HEK293T (cell line): ENCODE data around the gene ADNP2.
"Not testable (repeated sequence)": the region's sequence is repeated elsewhere in the genome, so short reads cannot be mapped to it uniquely, and the experiment has no call there.

Experiments used
- CTCF ChIA-PET: fragments of 350-600 bp; formaldehyde crosslinking; extraction: SDS; loops from one replicate; lab custom pipeline; 2021; ENCODE audit warnings: antibody characterized with exemption, inconsistent platforms; lab: Yijun Ruan, JAX
- POLR2A ChIA-PET: fragments of 350-600 bp; formaldehyde crosslinking; extraction: SDS; loops from one replicate; lab custom pipeline; 2020; ENCODE audit warnings: antibody characterized with exemption, inconsistent platforms; lab: Yijun Ruan, JAX
- DNase-seq: peaks from one replicate; pipeline ENCODE4 v3.0.0; 2012; ENCODE audit warnings: mixed read lengths; ENCODE audit errors: extremely low spot score
- ARNT ChIP-seq: fragments of 450-650 bp; IDR thresholded peaks from 2 replicates; pipeline ENCODE4 v1.6.1; 2017; ENCODE audit warnings: mild to moderate bottlenecking
- BHLHE40 ChIP-seq: fragments of 450-650 bp; IDR thresholded peaks from 2 replicates; pipeline ENCODE4 v1.6.1; 2016; ENCODE audit warnings: mild to moderate bottlenecking, moderate library complexity, borderline replicate concordance
- CTBP1 ChIP-seq: fragments of 450-650 bp; IDR thresholded peaks from 2 replicates; pipeline ENCODE4 v1.6.1; 2016; ENCODE audit warnings: borderline replicate concordance
- ELF4 ChIP-seq: fragments of 450-650 bp; IDR thresholded peaks from 2 replicates; pipeline ENCODE4 v1.6.1; 2017; ENCODE audit warnings: antibody characterized with exemption
- FOXA1 ChIP-seq: fragments of 450-650 bp; IDR thresholded peaks from 2 replicates; pipeline ENCODE4 v1.6.1; 2016; ENCODE audit warnings: mild to moderate bottlenecking
- FOXK2 ChIP-seq: fragments of 450-650 bp; IDR thresholded peaks from 2 replicates; pipeline ENCODE4 v1.6.1; 2016; ENCODE audit warnings: mild to moderate bottlenecking
- FOXM1 ChIP-seq: fragments of 450-650 bp; IDR thresholded peaks from 2 replicates; pipeline ENCODE4 v1.6.1; 2017; ENCODE audit warnings: mild to moderate bottlenecking, borderline replicate concordance
- HDGF ChIP-seq: fragments of 450-650 bp; IDR thresholded peaks from 2 replicates; pipeline ENCODE4 v1.6.1; 2017; ENCODE audit warnings: antibody characterized with exemption, borderline replicate concordance
- L3MBTL2 ChIP-seq: fragments of 450-650 bp; conservative IDR thresholded peaks from 2 replicates; pipeline ENCODE4 v1.6.1; 2016; ENCODE audit warnings: mild to moderate bottlenecking
- LEF1 ChIP-seq: fragments of 450-650 bp; IDR thresholded peaks from 2 replicates; pipeline ENCODE4 v1.6.1; 2017; ENCODE audit warnings: mild to moderate bottlenecking, borderline replicate concordance
- NFRKB ChIP-seq: fragments of 450-650 bp; IDR thresholded peaks from 2 replicates; pipeline ENCODE4 v1.6.1; 2016; ENCODE audit warnings: mild to moderate bottlenecking, moderate library complexity
- SP1 ChIP-seq: fragments of 450-650 bp; IDR thresholded peaks from 2 replicates; pipeline ENCODE4 v1.6.1; 2017
- SUZ12 ChIP-seq: fragments of 450-650 bp; IDR thresholded peaks from 2 replicates; pipeline ENCODE4 v1.6.1; 2016; ENCODE audit warnings: mild to moderate bottlenecking
- TARDBP ChIP-seq: fragments of 450-650 bp; IDR thresholded peaks from 2 replicates; pipeline ENCODE4 v1.6.1; 2016
- ZNF384 ChIP-seq: fragments of 450-650 bp; IDR thresholded peaks from 2 replicates; pipeline ENCODE4 v1.6.1; 2016
- TF ChIP-seq, protein P1 (sequence below): fragments of 450-650 bp; IDR thresholded peaks from 2 replicates; pipeline ENCODE4 v1.6.1; 2016

Gene ADNP2

GRCh38 chr18:80157708-80158343 lies 48.8 kb downstream of the ADNP2 start:
- no peak for TF ChIP-seq FOXA1
- TF ChIP-seq BHLHE40: no peak
- TF ChIP-seq, protein P1, sequence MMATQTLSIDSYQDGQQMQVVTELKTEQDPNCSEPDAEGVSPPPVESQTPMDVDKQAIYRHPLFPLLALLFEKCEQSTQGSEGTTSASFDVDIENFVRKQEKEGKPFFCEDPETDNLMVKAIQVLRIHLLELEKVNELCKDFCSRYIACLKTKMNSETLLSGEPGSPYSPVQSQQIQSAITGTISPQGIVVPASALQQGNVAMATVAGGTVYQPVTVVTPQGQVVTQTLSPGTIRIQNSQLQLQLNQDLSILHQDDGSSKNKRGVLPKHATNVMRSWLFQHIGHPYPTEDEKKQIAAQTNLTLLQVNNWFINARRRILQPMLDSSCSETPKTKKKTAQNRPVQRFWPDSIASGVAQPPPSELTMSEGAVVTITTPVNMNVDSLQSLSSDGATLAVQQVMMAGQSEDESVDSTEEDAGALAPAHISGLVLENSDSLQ: no peak
- TF ChIP-seq HDGF: no peak
- TF ChIP-seq FOXK2: no peak
- TF ChIP-seq ELF4: no peak
- TF ChIP-seq ZNF384: no peak
- no peak for TF ChIP-seq CTBP1
- no peak for TF ChIP-seq SP1
- TF ChIP-seq SUZ12: no peak
- no peak for TF ChIP-seq TARDBP
- TF ChIP-seq ARNT: no peak
- TF ChIP-seq L3MBTL2: no peak
- no peak for TF ChIP-seq LEF1
- TF ChIP-seq FOXM1: no peak
- no peak for TF ChIP-seq NFRKB
- ChIA-PET CTCF (interaction anchor here (0.6 to 0.8 kb wide), 3 partner anchors 8 to 558 kb away, joined by 3 read pairs; no protein-coding TSS in a partner anchor), POLR2A (no interaction called here)
- peak; percentile 51 for DNase-seq

- ChIA-PET CTCF (interaction anchor here (0.6 kb wide), 1 partner anchor 559 kb away, joined by 3 read pairs; no protein-coding TSS in a partner anchor), POLR2A (no interaction called here)
- TF ChIP-seq SP1 (no peak), ARNT (no peak), HDGF (no peak), FOXK2 (no peak), NFRKB (no peak), ZNF384 (no peak), BHLHE40 (no peak), FOXA1 (no peak), SUZ12 (no peak), TARDBP (no peak)
- TF ChIP-seq, protein P1: no peak
- no peak for DNase-seq
Observed at GRCh38 chr18:80158365-80158764, 49.3 kb downstream of the ADNP2 start.

GRCh38 chr18:80159713-80160636 lies 50.9 kb downstream of the ADNP2 start:
- POLR2A ChIA-PET: no interaction called here

DNA sequence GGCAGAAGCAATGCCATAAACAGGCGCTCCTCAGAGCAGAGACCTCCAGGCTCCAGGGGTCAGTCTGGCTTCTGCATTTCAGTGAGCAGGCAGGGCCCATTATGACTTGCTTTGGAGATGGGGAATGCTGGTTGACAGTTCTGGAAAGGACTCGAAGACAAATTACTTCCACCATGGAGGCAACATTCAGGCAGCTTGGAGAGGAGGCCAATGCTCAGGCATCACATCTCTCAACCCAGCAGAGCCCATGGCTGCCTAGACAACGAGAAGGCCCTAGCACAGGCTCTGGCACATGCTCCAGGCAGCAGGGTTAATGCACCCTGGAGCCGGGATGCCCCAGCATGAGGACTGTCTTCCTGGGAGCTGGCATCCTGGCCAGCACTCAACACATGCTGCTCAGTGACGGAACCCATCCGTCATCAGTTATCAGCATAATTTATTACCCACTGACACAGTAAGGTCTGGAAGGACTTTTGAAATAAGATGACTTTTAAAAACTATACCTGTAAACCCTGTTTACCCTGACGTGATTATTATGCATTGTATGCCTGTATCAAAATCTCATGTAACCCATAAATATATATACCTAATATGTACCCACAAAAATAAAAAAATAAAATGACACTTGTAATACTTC lies 52.8 kb downstream of the ADNP2 start:
- ChIA-PET CTCF (no interaction called here), POLR2A (no interaction called here)
- no peak for TF ChIP-seq TARDBP
- TF ChIP-seq LEF1: no peak
- no peak for TF ChIP-seq SP1
- no peak for TF ChIP-seq FOXK2
- TF ChIP-seq FOXA1: no peak
- no peak for TF ChIP-seq L3MBTL2
- no peak for TF ChIP-seq FOXM1
- TF ChIP-seq, protein P1: no peak
- no peak for TF ChIP-seq ARNT
- no peak for TF ChIP-seq SUZ12
- no peak for DNase-seq

More at GRCh38 chr18:80159713-80160636, 50.9 kb downstream of the ADNP2 start:
- no peak for DNase-seq
- TF ChIP-seq SP1: no peak
- TF ChIP-seq TARDBP: no peak
- TF ChIP-seq NFRKB: no peak
- no peak for TF ChIP-seq FOXA1
- TF ChIP-seq FOXK2: no peak
- TF ChIP-seq LEF1: no peak
- TF ChIP-seq, protein P1: no peak
- no peak for TF ChIP-seq FOXM1
- no peak for TF ChIP-seq CTBP1
- TF ChIP-seq ELF4: no peak
- no peak for TF ChIP-seq ZNF384
- TF ChIP-seq BHLHE40: no peak
- no peak for TF ChIP-seq ARNT
- no peak for TF ChIP-seq HDGF
- no peak for TF ChIP-seq SUZ12
- no peak for TF ChIP-seq L3MBTL2
- CTCF ChIA-PET: no interaction called here

DNA sequence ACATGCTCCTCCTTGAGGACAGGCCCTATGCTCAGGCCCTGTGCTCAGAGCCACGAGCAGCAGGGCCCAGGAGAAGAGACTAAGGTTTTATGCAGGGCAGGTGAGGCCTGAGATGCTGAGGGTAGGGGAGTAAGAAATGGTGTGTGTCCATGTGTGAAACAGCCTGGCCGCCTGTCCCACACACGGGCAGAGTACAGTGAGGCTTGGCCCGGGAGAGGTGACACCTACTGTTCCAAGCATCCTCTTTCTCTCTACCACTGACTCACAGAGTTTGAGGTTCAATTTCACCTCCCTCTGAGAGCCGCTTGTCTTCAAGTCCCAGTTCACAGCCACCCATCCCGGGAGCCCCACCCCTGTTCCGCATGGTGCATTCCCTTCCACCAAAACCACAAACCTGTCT lies 54.1 kb downstream of the ADNP2 start:
- DNase-seq: no peak
- ChIA-PET CTCF (no interaction called here), POLR2A (no interaction called here)
- TF ChIP-seq L3MBTL2: no peak
- no peak for TF ChIP-seq SUZ12
- TF ChIP-seq BHLHE40: no peak
- no peak for TF ChIP-seq FOXA1
- TF ChIP-seq FOXK2: no peak
- TF ChIP-seq TARDBP: no peak
- no peak for TF ChIP-seq ARNT
- TF ChIP-seq FOXM1: no peak
- TF ChIP-seq ELF4: no peak
- TF ChIP-seq NFRKB: no peak
- TF ChIP-seq HDGF: no peak
- TF ChIP-seq ZNF384: no peak
- TF ChIP-seq CTBP1: no peak
- TF ChIP-seq, protein P1: no peak
- no peak for TF ChIP-seq SP1
- no peak for TF ChIP-seq LEF1

DNA sequence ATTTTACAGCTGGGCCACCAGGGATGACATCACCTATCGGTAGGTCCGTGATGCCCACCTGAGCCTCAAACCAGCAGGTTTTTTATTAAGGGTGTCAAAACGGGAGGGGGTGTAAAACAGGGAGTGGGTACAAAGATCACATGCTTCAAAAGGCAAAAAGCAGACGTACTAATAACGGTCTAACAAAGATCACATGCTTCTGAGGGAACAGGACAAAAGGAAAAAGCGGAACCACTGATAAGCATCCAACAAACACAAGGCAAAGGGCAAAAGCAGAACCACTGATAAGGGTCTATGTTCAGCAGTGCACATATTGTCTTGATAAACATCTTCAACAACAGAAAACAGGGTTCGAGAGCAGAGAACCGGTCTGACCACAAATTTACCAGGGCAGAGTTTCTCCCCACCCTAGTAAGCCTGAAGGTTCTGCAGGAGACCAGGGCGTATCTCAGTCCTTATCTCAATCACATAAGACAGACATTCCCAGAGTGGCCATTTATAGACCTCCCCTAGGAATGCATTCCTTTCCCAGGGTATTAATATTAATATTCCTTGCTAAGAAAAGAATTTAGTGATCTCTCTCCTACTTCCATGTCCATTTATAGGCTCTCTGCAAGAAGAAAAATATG lies 55.8 kb downstream of the ADNP2 start:
- POLR2A ChIA-PET, DNase-seq, CTCF ChIA-PET: not testable (repeated sequence)
